Measurements from ENCODE around the gene HDDC3.

HDDC3 gene

GRCh38 chr15:90939756-90940155 lies 7.4 kb upstream of the HDDC3 start:
- TF ChIP-seq CTCF (IDR thresholded peaks at IDR 0.05; ENCODE audit: low read depth, low read length) = no peak
- DNase-seq (ENCODE audit: low read depth in 2 of 2) = no peak
- H3K4me3 ChIP-seq (replicated peaks in 1 of 2; ENCODE audit: low read depth in 2 of 2, low read length in 2 of 2) = no peak overlapping the region

GRCh38 chr15:90938261-90938660 lies 5.9 kb upstream of the HDDC3 start:
- no peak for TF ChIP-seq CTCF (IDR thresholded peaks at IDR 0.05; ENCODE audit: low read depth, low read length)
- no peak for DNase-seq (ENCODE audit: low read depth in 2 of 2)
- H3K4me3 ChIP-seq (replicated peaks in 1 of 2; ENCODE audit: low read depth in 2 of 2, low read length in 2 of 2) = no peak overlapping the region

DNA sequence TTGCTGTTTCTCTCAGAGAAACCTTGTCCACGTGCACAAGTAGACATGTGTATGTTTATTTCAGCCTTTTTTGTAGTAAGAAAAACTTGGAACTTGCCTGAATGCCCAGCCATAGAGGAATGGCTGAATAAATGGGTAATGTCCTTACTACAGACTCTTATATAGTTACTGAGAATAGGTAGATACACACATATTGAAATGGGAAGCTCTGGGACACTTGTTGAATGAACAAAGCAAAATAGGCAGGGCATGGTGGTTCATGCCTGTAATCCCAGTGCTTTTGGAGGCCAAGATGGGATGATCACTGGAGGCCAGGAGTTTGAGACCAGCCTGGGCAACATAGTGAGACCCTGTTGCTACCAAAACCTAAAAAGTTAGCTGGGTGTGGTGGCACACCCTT lies 4.5 kb upstream of the HDDC3 start:
- DNase-seq (ENCODE audit: low read depth in 2 of 2) = no peak

GRCh38 chr15:90934949-90935751 lies 2.8 kb upstream of the HDDC3 start, which contains the start of gene UNC45A:
Gene UNC45A, plus strand, starts transcription at chr15:90935285. Its CDS starts 40 bp downstream, at chr15:90935325.
- DNase-seq (ENCODE audit: low read depth in 2 of 2) = peak; percentile 82 to 84
- TF ChIP-seq CTCF (IDR thresholded peaks at IDR 0.05; ENCODE audit: low read depth, low read length) = no peak

More for the DNA sequence above, 4.5 kb upstream of the HDDC3 start:
- no peak for TF ChIP-seq CTCF (IDR thresholded peaks at IDR 0.05; ENCODE audit: low read depth, low read length)
- H3K4me3 ChIP-seq (replicated peaks in 1 of 2; ENCODE audit: low read depth in 2 of 2, low read length in 2 of 2) = no peak overlapping the region

DNA sequence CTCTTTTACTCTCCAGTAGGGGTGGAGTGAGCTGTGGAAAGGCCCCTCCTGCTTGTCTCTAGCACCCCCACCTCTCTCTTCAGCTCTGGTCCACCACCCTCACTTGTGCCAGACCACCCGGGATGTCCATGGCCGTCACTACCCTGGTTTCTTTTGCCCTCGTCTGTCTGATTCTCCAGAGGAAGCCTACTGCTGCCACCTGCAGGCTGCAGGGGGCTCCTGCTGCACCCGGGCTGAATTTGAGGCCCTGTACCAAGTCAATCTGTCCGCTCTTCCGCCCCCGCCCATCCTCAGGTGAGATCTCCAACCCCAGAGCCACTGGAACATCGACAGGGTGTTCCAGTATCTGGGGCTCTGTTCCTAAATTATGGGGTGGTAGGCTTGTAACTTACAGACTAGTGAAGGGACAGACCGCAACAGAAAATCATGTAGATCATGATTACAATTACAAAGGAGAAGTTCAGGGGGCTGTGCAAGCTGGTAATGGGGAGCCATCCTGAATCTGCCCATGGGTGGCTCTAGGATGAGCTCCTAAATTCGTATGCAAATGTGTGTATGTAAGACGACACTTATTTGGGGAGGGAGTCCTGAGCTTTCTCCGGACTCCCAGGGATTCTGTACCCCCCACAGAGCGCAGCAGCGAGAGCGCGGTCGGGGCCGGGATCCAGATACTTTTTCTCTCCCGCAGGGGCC lies 2.1 kb upstream of the HDDC3 start:
- peak overlapping the region; percentile 78 to 81 for H3K4me3 ChIP-seq (replicated peaks in 1 of 2; ENCODE audit: low read depth in 2 of 2, low read length in 2 of 2)
- DNase-seq (ENCODE audit: low read depth in 2 of 2) = peak; percentile 86

More at GRCh38 chr15:90934949-90935751, 2.8 kb upstream of the HDDC3 start, which contains the start of gene UNC45A:
- H3K4me3 ChIP-seq (replicated peaks in 1 of 2; ENCODE audit: low read depth in 2 of 2, low read length in 2 of 2) = peak within 1 kb of the TSS; percentile 78 to 81

DNA sequence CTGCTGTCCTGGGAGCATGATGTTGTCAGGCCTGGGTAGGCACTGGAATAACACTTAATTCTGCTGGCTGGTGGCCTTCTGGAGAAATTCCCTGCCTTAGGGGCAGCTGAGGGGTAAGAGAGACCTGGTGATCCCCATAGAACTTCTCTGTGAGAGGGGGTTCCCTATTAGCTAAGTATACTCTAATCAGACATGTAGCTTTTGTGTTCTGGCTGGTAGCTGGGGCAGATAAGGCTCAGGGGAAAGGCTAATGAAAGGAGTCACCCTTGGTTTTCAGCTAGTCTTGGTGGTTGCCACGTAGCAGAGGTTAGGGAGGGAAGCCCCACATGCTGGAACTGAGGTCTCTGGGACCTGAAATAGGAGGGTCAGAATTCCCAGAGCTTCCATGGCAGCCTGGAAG lies 952 bp upstream of the HDDC3 start:
- no peak for DNase-seq (ENCODE audit: low read depth in 2 of 2)
- no peak overlapping the region for H3K4me3 ChIP-seq (replicated peaks in 1 of 2; ENCODE audit: low read depth in 2 of 2, low read length in 2 of 2)
- TF ChIP-seq CTCF (IDR thresholded peaks at IDR 0.05; ENCODE audit: low read depth, low read length) = no peak

More for the DNA sequence above, 2.1 kb upstream of the HDDC3 start:
- TF ChIP-seq CTCF (IDR thresholded peaks at IDR 0.05; ENCODE audit: low read depth, low read length) = peak; percentile 97
